ENCODE measurements around the gene TSR1. TPM values are rescaled to one million over a fixed set of nuclear protein-coding genes. Genes with fewer than 3 reads are reported as not detected.

TSR1 gene
- total RNA-seq, 1 experiment from 2014 or later = 74.3 TPM

GRCh38 chr17:2362016-2362415 lies 25.8 kb upstream of the TSR1 start:
- Mint-ChIP-seq H3K4me1 (peaks cover 2% of the 10 kb centered on the region; the same call in 1 of the 2 replicates), H3K9me3 (no peaks in the 10 kb centered on the region), H3K4me3 (no peak overlapping the region), H3K27me3 (ENCODE audit: low read depth) (no peaks in the 10 kb centered on the region), H3K27ac (no peak overlapping the region), H3K36me3 (no peaks in the 10 kb centered on the region; the same call in 1 of the 2 replicates)
- ATAC-seq (no peak), DNase-seq (ENCODE audit: low spot score) (no peak)
- TF ChIP-seq TP53 (CRISPR knock-in tag; IDR thresholded peaks at IDR 0.05) (no peak), ZNF423 (CRISPR knock-in tag; IDR thresholded peaks at IDR 0.05) (no peak), MLX (CRISPR knock-in tag; IDR thresholded peaks at IDR 0.05) (no peak), SOX15 (CRISPR knock-in tag; IDR thresholded peaks at IDR 0.05) (no peak), GTF2I (CRISPR knock-in tag; conservative IDR thresholded peaks at IDR 0.05) (no peak), ESRRA (CRISPR knock-in tag; IDR thresholded peaks at IDR 0.05; ENCODE audit: borderline replicate concordance) (no peak)
- TF ChIP-seq, protein P1, sequence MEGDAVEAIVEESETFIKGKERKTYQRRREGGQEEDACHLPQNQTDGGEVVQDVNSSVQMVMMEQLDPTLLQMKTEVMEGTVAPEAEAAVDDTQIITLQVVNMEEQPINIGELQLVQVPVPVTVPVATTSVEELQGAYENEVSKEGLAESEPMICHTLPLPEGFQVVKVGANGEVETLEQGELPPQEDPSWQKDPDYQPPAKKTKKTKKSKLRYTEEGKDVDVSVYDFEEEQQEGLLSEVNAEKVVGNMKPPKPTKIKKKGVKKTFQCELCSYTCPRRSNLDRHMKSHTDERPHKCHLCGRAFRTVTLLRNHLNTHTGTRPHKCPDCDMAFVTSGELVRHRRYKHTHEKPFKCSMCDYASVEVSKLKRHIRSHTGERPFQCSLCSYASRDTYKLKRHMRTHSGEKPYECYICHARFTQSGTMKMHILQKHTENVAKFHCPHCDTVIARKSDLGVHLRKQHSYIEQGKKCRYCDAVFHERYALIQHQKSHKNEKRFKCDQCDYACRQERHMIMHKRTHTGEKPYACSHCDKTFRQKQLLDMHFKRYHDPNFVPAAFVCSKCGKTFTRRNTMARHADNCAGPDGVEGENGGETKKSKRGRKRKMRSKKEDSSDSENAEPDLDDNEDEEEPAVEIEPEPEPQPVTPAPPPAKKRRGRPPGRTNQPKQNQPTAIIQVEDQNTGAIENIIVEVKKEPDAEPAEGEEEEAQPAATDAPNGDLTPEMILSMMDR (IDR thresholded peaks at IDR 0.05) = no peak
- POLR2A ChIA-PET = interaction anchor here (1.4 kb wide), 1 partner anchor 38 kb away, joined by 5 read pairs; no protein-coding TSS in a partner anchor
- CTCF ChIA-PET = interaction anchor here (1.4 to 8.1 kb wide), 5 partner anchors 8 to 21 kb away, joined by 4 to 46 read pairs (median 15); no protein-coding TSS in a partner anchor

GRCh38 chr17:2361010-2361760 lies 24.9 kb upstream of the TSR1 start:
- DNase-seq (ENCODE audit: low spot score) (no peak), ATAC-seq (no peak)
- no peak overlapping the region for H3K4me3 Mint-ChIP-seq
- H3K36me3 Mint-ChIP-seq = no peaks in the 10 kb centered on the region; the same call in 1 of the 2 replicates
- POLR2A ChIA-PET = interaction anchor here (0.5 to 1.4 kb wide), 2 partner anchors 38 to 171 kb away, joined by 4 to 5 read pairs; no protein-coding TSS in a partner anchor
- no peaks in the 10 kb centered on the region for H3K4me1 Mint-ChIP-seq
- peak overlapping the region; percentile 48; the same call in 1 of the 2 replicates for H3K27ac Mint-ChIP-seq
- no peak for TF ChIP-seq KAT7 (CRISPR knock-in tag; IDR thresholded peaks at IDR 0.05; ENCODE audit: borderline replicate concordance)
- TF ChIP-seq CBFB (CRISPR knock-in tag; IDR thresholded peaks at IDR 0.05; ENCODE audit: low read depth) = no peak
- TF ChIP-seq, protein P2, sequence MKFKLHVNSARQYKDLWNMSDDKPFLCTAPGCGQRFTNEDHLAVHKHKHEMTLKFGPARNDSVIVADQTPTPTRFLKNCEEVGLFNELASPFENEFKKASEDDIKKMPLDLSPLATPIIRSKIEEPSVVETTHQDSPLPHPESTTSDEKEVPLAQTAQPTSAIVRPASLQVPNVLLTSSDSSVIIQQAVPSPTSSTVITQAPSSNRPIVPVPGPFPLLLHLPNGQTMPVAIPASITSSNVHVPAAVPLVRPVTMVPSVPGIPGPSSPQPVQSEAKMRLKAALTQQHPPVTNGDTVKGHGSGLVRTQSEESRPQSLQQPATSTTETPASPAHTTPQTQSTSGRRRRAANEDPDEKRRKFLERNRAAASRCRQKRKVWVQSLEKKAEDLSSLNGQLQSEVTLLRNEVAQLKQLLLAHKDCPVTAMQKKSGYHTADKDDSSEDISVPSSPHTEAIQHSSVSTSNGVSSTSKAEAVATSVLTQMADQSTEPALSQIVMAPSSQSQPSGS (CRISPR knock-in tag; IDR thresholded peaks at IDR 0.05; ENCODE audit: borderline replicate concordance, low read depth) = no peak
- TF ChIP-seq ZNF425 (CRISPR knock-in tag; conservative IDR thresholded peaks at IDR 0.05) = no peak
- no peak for TF ChIP-seq ZBTB21 (CRISPR knock-in tag; IDR thresholded peaks at IDR 0.05; ENCODE audit: borderline replicate concordance)
- TF ChIP-seq, protein P1 (IDR thresholded peaks at IDR 0.05) = no peak
- TF ChIP-seq, protein P3, sequence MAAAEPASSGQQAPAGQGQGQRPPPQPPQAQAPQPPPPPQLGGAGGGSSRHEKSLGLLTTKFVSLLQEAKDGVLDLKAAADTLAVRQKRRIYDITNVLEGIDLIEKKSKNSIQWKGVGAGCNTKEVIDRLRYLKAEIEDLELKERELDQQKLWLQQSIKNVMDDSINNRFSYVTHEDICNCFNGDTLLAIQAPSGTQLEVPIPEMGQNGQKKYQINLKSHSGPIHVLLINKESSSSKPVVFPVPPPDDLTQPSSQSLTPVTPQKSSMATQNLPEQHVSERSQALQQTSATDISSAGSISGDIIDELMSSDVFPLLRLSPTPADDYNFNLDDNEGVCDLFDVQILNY (CRISPR knock-in tag; IDR thresholded peaks at IDR 0.05) = no peak
- TF ChIP-seq E2F1 (CRISPR knock-in tag; IDR thresholded peaks at IDR 0.05) = no peak
- TF ChIP-seq SOX15 (CRISPR knock-in tag; IDR thresholded peaks at IDR 0.05) = no peak
- TF ChIP-seq ATF1 (CRISPR knock-in tag; IDR thresholded peaks at IDR 0.05) = no peak
- no peak for TF ChIP-seq EMX1 (CRISPR knock-in tag; IDR thresholded peaks at IDR 0.05)
- TF ChIP-seq NR3C1 (CRISPR knock-in tag; conservative IDR thresholded peaks at IDR 0.05; ENCODE audit: low read depth) = no peak
- TF ChIP-seq SMAD4 (CRISPR knock-in tag; IDR thresholded peaks at IDR 0.05) = no peak
- no peak for TF ChIP-seq ETV6 (CRISPR knock-in tag; IDR thresholded peaks at IDR 0.05)
- TF ChIP-seq GTF2I (CRISPR knock-in tag; conservative IDR thresholded peaks at IDR 0.05) = no peak
- TF ChIP-seq HMGA2 (CRISPR knock-in tag; IDR thresholded peaks at IDR 0.05) = no peak
- H3K9me3 Mint-ChIP-seq = no peaks in the 10 kb centered on the region
- CTCF ChIA-PET = interaction anchor here (1.4 to 8.1 kb wide), 5 partner anchors 8 to 25 kb away, joined by 3 to 46 read pairs (median 7); partner anchors contain the start of gene TSR1
- no peaks in the 10 kb centered on the region for H3K27me3 Mint-ChIP-seq (ENCODE audit: low read depth)
